ENCODE measurements around the gene SMTNL2. TPM values are rescaled to one million over a fixed set of nuclear protein-coding genes. Genes with fewer than 3 reads are reported as not detected.

The SMTNL2 gene
- polyA plus RNA-seq, 1 of the 3 experiments (the other 2 are of a cell fraction): not detected

GRCh38 chr17:4582101-4582501 is 2.2 kb upstream of the SMTNL2 start:
- no peak overlapping the region for H3K4me3 ChIP-seq (ENCODE audit: low read depth in 2 of 2, low read length in 1 of 2)
- ChIA-PET POLR2A (no interaction called here), CTCF (interaction anchor here (1.0 to 6.8 kb wide), 4 partner anchors 14 to 321 kb away, joined by 3 to 74 read pairs (median 8); no protein-coding TSS in a partner anchor)
- H3K27ac ChIP-seq (ENCODE audit: low read depth in 2 of 2, low read length in 1 of 2): no peak overlapping the region
- DNase-seq: no peak
- 27% methylated on average over 4 of the region's 7 CpGs for WGBS (ENCODE audit: low lambda C conversion rate)
- H3K9me3 ChIP-seq: no peaks in the 10 kb centered on the region
- no peaks in the 10 kb centered on the region for H4K20me1 ChIP-seq (ENCODE audit: insufficient read depth)
- TF ChIP-seq EP300 (IDR thresholded peaks at IDR 0.05; ENCODE audit: borderline replicate concordance in 1 of 2, low read depth in 1 of 2, low read length in 1 of 2) (no peak), SMC3 (IDR thresholded peaks at IDR 0.05; ENCODE audit: low read depth, low read length) (no peak), ELF1 (IDR thresholded peaks at IDR 0.05) (no peak), YY1 (IDR thresholded peaks at IDR 0.05; ENCODE audit: low read depth) (no peak), RFX5 (IDR thresholded peaks at IDR 0.05; ENCODE audit: low read length) (no peak), ZBTB33 (IDR thresholded peaks at IDR 0.05; ENCODE audit: borderline replicate concordance, low read depth) (no peak), IRF3 (IDR thresholded peaks at IDR 0.05; ENCODE audit: low read depth, low read length) (no peak), MXI1 (IDR thresholded peaks at IDR 0.05; ENCODE audit: low read depth, low read length) (no peak), TAF1 (IDR thresholded peaks at IDR 0.05; ENCODE audit: borderline replicate concordance, low read depth, low read length) (no peak), MAX (IDR thresholded peaks at IDR 0.05; ENCODE audit: low read depth) (no peak), GABPA (IDR thresholded peaks at IDR 0.05; ENCODE audit: low read depth) (no peak), TCF12 (IDR thresholded peaks at IDR 0.05) (no peak), EZH2phosphoT487 (IDR thresholded peaks at IDR 0.05; ENCODE audit: borderline replicate concordance, low read depth) (no peak), RAD21 (IDR thresholded peaks at IDR 0.05; ENCODE audit: low read length) (no peak), CHD2 (IDR thresholded peaks at IDR 0.05; ENCODE audit: low read length, partially characterized antibody) (no peak)
- no peak overlapping the region for H3K4me2 ChIP-seq
- peaks cover 49% of the 10 kb centered on the region for H3K27me3 ChIP-seq (ENCODE audit: insufficient read depth)
- H3K4me1 ChIP-seq (ENCODE audit: control insufficient read depth in 1 of 2, insufficient read depth in 2 of 2, low read depth in 1 of 2, low read length in 1 of 2): peaks cover 0 to 6% of the 10 kb centered on the region in 2 experiments; a peak in 1 of 4 replicates
- H3K9me2 ChIP-seq: no peaks in the 10 kb centered on the region
- H3K9ac ChIP-seq: no peak overlapping the region
- H3K79me2 ChIP-seq (ENCODE audit: insufficient read depth): no peaks in the 10 kb centered on the region
- no peak overlapping the region for H2AFZ ChIP-seq (ENCODE audit: low read depth)
- no peaks in the 10 kb centered on the region for H3F3A ChIP-seq (replicated peaks; ENCODE audit: insufficient read depth)
- H3K36me3 ChIP-seq (replicated peaks in 1 of 2; ENCODE audit: control insufficient read depth in 1 of 2, insufficient read depth in 2 of 2, low read length in 1 of 2): no peaks in the 10 kb centered on the region

- POLR2A ChIA-PET: no interaction called here
- no peak overlapping the region for H3K4me2 ChIP-seq
- peaks cover 55% of the 10 kb centered on the region for H3K27me3 ChIP-seq (ENCODE audit: insufficient read depth)
- no peak for DNase-seq
- TF ChIP-seq PBX3 (IDR thresholded peaks at IDR 0.05) (no peak), POLR2AphosphoS5 (IDR thresholded peaks at IDR 0.05; ENCODE audit: low read depth, low read length) (no peak), YY1 (IDR thresholded peaks at IDR 0.05; ENCODE audit: low read depth) (no peak), NRF1 (IDR thresholded peaks at IDR 0.05; ENCODE audit: low read depth, low read length) (no peak), RCOR1 (IDR thresholded peaks at IDR 0.05; ENCODE audit: low read length) (no peak), RXRA (IDR thresholded peaks at IDR 0.05; ENCODE audit: borderline replicate concordance, low read depth) (no peak), SMC3 (IDR thresholded peaks at IDR 0.05; ENCODE audit: low read depth, low read length) (no peak), MEF2A (IDR thresholded peaks at IDR 0.05; ENCODE audit: borderline replicate concordance, low read depth) (no peak), GATA2 (CRISPR knock-in tag; IDR thresholded peaks at IDR 0.05) (no peak)
- H4K20me1 ChIP-seq (ENCODE audit: insufficient read depth): no peaks in the 10 kb centered on the region
- no peaks in the 10 kb centered on the region for H3K9me2 ChIP-seq
- no peak overlapping the region for H2AFZ ChIP-seq (ENCODE audit: low read depth)
- peaks cover 0 to 12% of the 10 kb centered on the region in 2 experiments; a peak in 1 of 4 replicates for H3K4me1 ChIP-seq (ENCODE audit: control insufficient read depth in 1 of 2, insufficient read depth in 2 of 2, low read depth in 1 of 2, low read length in 1 of 2)
- WGBS (ENCODE audit: low lambda C conversion rate): 36% methylated on average over 7 of the region's 8 CpGs
- no peak overlapping the region for H3K27ac ChIP-seq (ENCODE audit: low read depth in 2 of 2, low read length in 1 of 2)
- no peak overlapping the region for H3K9ac ChIP-seq
- H3F3A ChIP-seq (replicated peaks; ENCODE audit: insufficient read depth): no peaks in the 10 kb centered on the region
- CTCF ChIA-PET: interaction anchor here (1.0 to 6.8 kb wide), 6 partner anchors 14 to 321 kb away, joined by 3 to 74 read pairs (median 5); no protein-coding TSS in a partner anchor
- no peak overlapping the region for H3K4me3 ChIP-seq (ENCODE audit: low read depth in 2 of 2, low read length in 1 of 2)
- no peaks in the 10 kb centered on the region for H3K9me3 ChIP-seq
- no peaks in the 10 kb centered on the region for H3K79me2 ChIP-seq (ENCODE audit: insufficient read depth)
- H3K36me3 ChIP-seq (replicated peaks in 1 of 2; ENCODE audit: control insufficient read depth in 1 of 2, insufficient read depth in 2 of 2, low read length in 1 of 2): no peaks in the 10 kb centered on the region
These were observed 1.6 kb upstream of the SMTNL2 start for GRCh38 chr17:4582691-4583090.

Data from SK-N-SH (cell line).